ENCODE data around the gene OR7A17.

The OR7A17 gene

GRCh38 chr19:14886032-14886431 lies at the start of gene OR7A17:
Gene OR7A17, minus strand, starts transcription at chr19:14886132. Its CDS starts 4,777 bp downstream, at chr19:14881355.
- H3K27ac Mint-ChIP-seq: no peak within 1 kb of the TSS
- no peaks in the 10 kb centered on the region for H3K9me3 Mint-ChIP-seq
- TF ChIP-seq, protein P1, sequence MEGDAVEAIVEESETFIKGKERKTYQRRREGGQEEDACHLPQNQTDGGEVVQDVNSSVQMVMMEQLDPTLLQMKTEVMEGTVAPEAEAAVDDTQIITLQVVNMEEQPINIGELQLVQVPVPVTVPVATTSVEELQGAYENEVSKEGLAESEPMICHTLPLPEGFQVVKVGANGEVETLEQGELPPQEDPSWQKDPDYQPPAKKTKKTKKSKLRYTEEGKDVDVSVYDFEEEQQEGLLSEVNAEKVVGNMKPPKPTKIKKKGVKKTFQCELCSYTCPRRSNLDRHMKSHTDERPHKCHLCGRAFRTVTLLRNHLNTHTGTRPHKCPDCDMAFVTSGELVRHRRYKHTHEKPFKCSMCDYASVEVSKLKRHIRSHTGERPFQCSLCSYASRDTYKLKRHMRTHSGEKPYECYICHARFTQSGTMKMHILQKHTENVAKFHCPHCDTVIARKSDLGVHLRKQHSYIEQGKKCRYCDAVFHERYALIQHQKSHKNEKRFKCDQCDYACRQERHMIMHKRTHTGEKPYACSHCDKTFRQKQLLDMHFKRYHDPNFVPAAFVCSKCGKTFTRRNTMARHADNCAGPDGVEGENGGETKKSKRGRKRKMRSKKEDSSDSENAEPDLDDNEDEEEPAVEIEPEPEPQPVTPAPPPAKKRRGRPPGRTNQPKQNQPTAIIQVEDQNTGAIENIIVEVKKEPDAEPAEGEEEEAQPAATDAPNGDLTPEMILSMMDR (IDR thresholded peaks at IDR 0.05; ENCODE audit: unreplicated experiment in 3 of 3): no peak
- H3K4me3 Mint-ChIP-seq: no peak within 1 kb of the TSS
- H3K36me3 Mint-ChIP-seq (ENCODE audit: low read depth): no peaks in the 10 kb centered on the region
- H3K4me1 Mint-ChIP-seq: peaks cover 4% of the 10 kb centered on the region
- H3K27me3 Mint-ChIP-seq (ENCODE audit: low read depth): peaks cover 30% of the 10 kb centered on the region

- Mint-ChIP-seq H3K27ac (no peak overlapping the region), H3K36me3 (ENCODE audit: low read depth) (no peaks in the 10 kb centered on the region), H3K4me1 (no peaks in the 10 kb centered on the region), H3K9me3 (peaks cover 2% of the 10 kb centered on the region), H3K27me3 (ENCODE audit: low read depth) (peaks cover 12% of the 10 kb centered on the region), H3K4me3 (no peak overlapping the region)
- TF ChIP-seq, protein P1 (IDR thresholded peaks at IDR 0.05; ENCODE audit: unreplicated experiment in 3 of 3): no peak
These were observed 47.6 kb upstream of the OR7A17 start for GRCh38 chr19:14933506-14933905.

DNA sequence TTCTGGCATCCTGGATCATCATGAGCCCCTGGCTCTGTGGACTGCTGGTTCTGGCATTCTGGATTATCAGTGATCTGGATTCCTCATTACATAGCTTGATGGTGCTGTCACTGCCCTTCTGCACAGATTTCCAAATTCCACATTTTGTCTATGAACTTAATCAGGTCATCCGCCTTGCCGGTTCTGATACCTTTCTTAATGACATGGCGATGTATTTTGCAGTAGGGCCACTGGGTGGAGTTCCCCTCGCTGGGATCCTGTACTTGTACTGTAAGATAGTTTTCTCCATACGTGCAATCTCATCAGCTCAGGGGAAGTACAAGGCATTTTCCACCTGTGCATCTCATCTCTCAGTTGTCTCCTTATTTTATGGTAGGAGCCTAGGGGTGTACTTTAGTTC lies 30.9 kb upstream of the OR7A17 start:
- Mint-ChIP-seq H3K27me3 (ENCODE audit: low read depth) (peaks cover 40% of the 10 kb centered on the region), H3K9me3 (no peaks in the 10 kb centered on the region), H3K4me3 (no peak overlapping the region), H3K36me3 (ENCODE audit: low read depth) (no peaks in the 10 kb centered on the region), H3K4me1 (no peaks in the 10 kb centered on the region), H3K27ac (no peak overlapping the region)
- TF ChIP-seq, protein P1 (IDR thresholded peaks at IDR 0.05; ENCODE audit: unreplicated experiment in 3 of 3): no peak

GRCh38 chr19:14915116-14915515 lies 29.2 kb upstream of the OR7A17 start:
- TF ChIP-seq, protein P1 (IDR thresholded peaks at IDR 0.05; ENCODE audit: unreplicated experiment in 3 of 3): no peak
- Mint-ChIP-seq H3K9me3 (no peaks in the 10 kb centered on the region), H3K4me1 (no peaks in the 10 kb centered on the region), H3K27ac (no peak overlapping the region), H3K36me3 (ENCODE audit: low read depth) (no peaks in the 10 kb centered on the region), H3K27me3 (ENCODE audit: low read depth) (peaks cover 43% of the 10 kb centered on the region), H3K4me3 (no peak overlapping the region)

DNA sequence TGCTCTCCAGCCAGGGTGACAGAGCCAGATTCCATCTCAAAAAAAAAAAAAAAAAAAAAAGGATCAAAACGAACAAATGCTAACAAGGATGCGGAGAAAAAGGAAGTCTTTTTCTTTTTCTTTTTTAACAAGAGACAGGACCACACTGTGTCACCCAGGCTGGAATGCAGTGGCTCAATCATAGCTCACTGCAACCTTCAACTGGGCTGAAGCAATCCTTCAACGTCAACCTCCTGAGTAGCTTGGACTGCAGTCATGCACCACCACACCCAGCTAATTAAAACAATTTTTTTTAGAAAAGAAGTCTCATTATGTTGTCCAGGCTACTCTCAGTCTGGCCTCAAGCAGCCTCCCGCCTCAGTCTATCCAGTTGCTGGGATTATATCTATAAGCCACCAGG lies 20.8 kb upstream of the OR7A17 start:
- H3K27me3 Mint-ChIP-seq (ENCODE audit: low read depth): peaks cover 45% of the 10 kb centered on the region
- H3K4me3 Mint-ChIP-seq: no peak overlapping the region
- no peaks in the 10 kb centered on the region for H3K4me1 Mint-ChIP-seq
- H3K36me3 Mint-ChIP-seq (ENCODE audit: low read depth): no peaks in the 10 kb centered on the region
- H3K9me3 Mint-ChIP-seq: no peaks in the 10 kb centered on the region
- H3K27ac Mint-ChIP-seq: no peak overlapping the region
- TF ChIP-seq, protein P1 (IDR thresholded peaks at IDR 0.05; ENCODE audit: unreplicated experiment in 3 of 3): no peak

DNA sequence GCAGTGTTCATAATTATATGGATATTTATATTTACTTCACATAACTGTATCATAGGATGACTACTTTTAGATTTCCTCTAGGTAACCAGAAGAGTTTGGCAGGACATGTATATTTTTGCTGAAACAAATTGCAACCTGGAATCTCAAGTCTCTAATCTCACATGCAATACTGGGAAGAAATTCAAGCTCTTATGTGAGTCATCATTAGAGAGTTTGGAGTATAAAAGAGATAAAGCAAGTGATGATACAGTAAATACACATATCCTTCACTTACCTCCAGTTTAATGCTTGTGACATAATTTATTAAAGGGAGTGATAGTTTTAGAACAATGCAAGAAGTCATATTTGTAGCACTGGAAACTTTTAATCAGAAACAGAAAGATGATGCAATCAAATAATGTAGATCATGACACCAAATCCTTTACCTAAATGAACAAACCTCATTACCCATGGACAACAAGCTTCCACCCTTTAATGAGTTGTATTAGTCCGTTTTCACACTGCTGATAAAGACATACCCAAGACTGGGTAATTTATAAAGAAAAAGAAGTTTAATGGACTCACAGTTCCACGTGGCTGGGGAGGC lies 15.8 kb upstream of the OR7A17 start:
- no peaks in the 10 kb centered on the region for H3K4me1 Mint-ChIP-seq
- H3K9me3 Mint-ChIP-seq: no peaks in the 10 kb centered on the region
- TF ChIP-seq, protein P1 (IDR thresholded peaks at IDR 0.05; ENCODE audit: unreplicated experiment in 3 of 3): no peak
- H3K36me3 Mint-ChIP-seq (ENCODE audit: low read depth): no peaks in the 10 kb centered on the region
- H3K27ac Mint-ChIP-seq: no peak overlapping the region
- no peak overlapping the region for H3K4me3 Mint-ChIP-seq
- peaks cover 64% of the 10 kb centered on the region for H3K27me3 Mint-ChIP-seq (ENCODE audit: low read depth)
